Endothelial cell of umbilical vein (primary cell): ENCODE measurements around the gene MORN3. TPM values are rescaled to one million over a fixed set of nuclear protein-coding genes. Genes with fewer than 3 reads are reported as not detected.

Source experiments
- BruUV-seq: library from RNA; stranded (reverse); fragments of 400-500 nt; replicated peaks from 2 replicates; lab custom pipeline; 2021; lab: Mats Ljungman, UMichigan
- CTCF ChIA-PET: fragments of 300-600, 350-600 bp; sonication (Branson Sonifier 250); formaldehyde crosslinking; loops from one replicate; lab custom pipeline; 2021; ENCODE audit warnings: antibody characterized with exemption, inconsistent platforms; lab: Charles Lee
- POLR2A ChIA-PET: fragments of 300-600, 350-600 bp; sonication (Branson Sonifier 250); formaldehyde crosslinking; loops from one replicate; lab custom pipeline; 2021; ENCODE audit warnings: antibody characterized with exemption, inconsistent platforms; lab: Charles Lee
- DNase-seq: peaks from one replicate; pipeline ENCODE4 v3.0.0-alpha.2; 2011; ENCODE audit warnings: low read depth, low spot score
- FAIRE-seq: peaks from 2 replicates; lab custom pipeline; 2011; peaks lifted over from hg19 to GRCh38; lab: Jason Lieb, UNC
- H2AFZ ChIP-seq: 2 replicates; pipeline ENCODE4 v1.6.0; 2012; ENCODE audit warnings: low read depth, low read length, control low read depth, inconsistent platforms
- H3K27ac ChIP-seq: 2 replicates; pipeline ENCODE4 v1.5.1; 2011; ENCODE audit warnings: low read depth, mild to moderate bottlenecking, control low read depth, low read length, moderate library complexity; ENCODE audit not compliant: insufficient read depth
- H3K27me3 ChIP-seq, 2 experiments: 2 replicates each; pipeline versions ENCODE4 v1.6.0 to v1.6.1; 2011; ENCODE audit warnings: low read length in 2 of 2, mixed read lengths in 1 of 2; ENCODE audit not compliant: control insufficient read depth in 2 of 2, insufficient read depth in 2 of 2
- H3K36me3 ChIP-seq, 2 experiments: 2 replicates in 1 of 2; 3 replicates in 1 of 2; pipeline ENCODE4 v1.5.1; 2011; ENCODE audit warnings: low read length in 2 of 2, mild to moderate bottlenecking in 1 of 2, moderate library complexity in 1 of 2; ENCODE audit not compliant: control insufficient read depth in 2 of 2, insufficient read depth in 2 of 2; ENCODE audit errors: extremely low read depth in 1 of 2
- H3K4me1 ChIP-seq: 3 replicates; pipeline ENCODE4 v1.5.1; 2011; ENCODE audit warnings: mild to moderate bottlenecking, low read length; ENCODE audit not compliant: control insufficient read depth, insufficient read depth; ENCODE audit errors: extremely low read depth
- H3K4me2 ChIP-seq: 2 replicates; pipeline ENCODE4 v1.6.1; 2011; ENCODE audit warnings: low read length, control low read depth, mixed read lengths; ENCODE audit not compliant: insufficient read depth
- H3K4me3 ChIP-seq, 3 experiments: fragments of 200-600 bp in 1 of 3; sonication (generic), shearing (Covaris generic) in 1 of 3; replicated peaks in 1 of 3; 2 replicates each; pipeline ENCODE4 v1.5.1; 2011 to 2016; ENCODE audit warnings: control low read depth in 3 of 3, low read length in 3 of 3, mild to moderate bottlenecking in 2 of 3, inconsistent platforms in 1 of 3, low read depth in 1 of 3, moderate library complexity in 1 of 3; ENCODE audit not compliant: insufficient read depth in 1 of 3
- H3K79me2 ChIP-seq: 2 replicates; pipeline ENCODE4 v1.6.0; 2012; ENCODE audit warnings: low read length, inconsistent platforms; ENCODE audit not compliant: control insufficient read depth, insufficient read depth
- H3K9ac ChIP-seq: replicated peaks from 2 replicates; pipeline ENCODE3; 2011; ENCODE audit warnings: low read length, control low read depth; ENCODE audit not compliant: insufficient read depth; ENCODE audit errors: extremely low read depth
- H3K9me1 ChIP-seq: replicated peaks from 3 replicates; pipeline ENCODE4 v1.6.0; 2011; ENCODE audit warnings: mild to moderate bottlenecking, low read length; ENCODE audit not compliant: control insufficient read depth, insufficient read depth; ENCODE audit errors: extremely low read depth
- H3K9me3 ChIP-seq: replicated peaks from 2 replicates; pipeline ENCODE4 v1.5.1; 2012; ENCODE audit warnings: low read length, inconsistent platforms; ENCODE audit not compliant: control insufficient read depth, insufficient read depth
- H4K20me1 ChIP-seq: replicated peaks from 2 replicates; pipeline ENCODE3; 2011; ENCODE audit warnings: mild to moderate bottlenecking, low read length; ENCODE audit not compliant: control insufficient read depth, insufficient read depth; ENCODE audit errors: extremely low read depth
- CTCF ChIP-seq, 2 donors: IDR thresholded peaks; 1 replicate in 1 of 2; 2 replicates in 1 of 2; pipeline ENCODE4 v1.5.1; 2011; ENCODE audit warnings: low read length in 2 of 2, mild to moderate bottlenecking in 2 of 2, moderate library complexity in 2 of 2, control low read depth in 1 of 2, inconsistent platforms in 1 of 2, low read depth in 1 of 2; ENCODE audit not compliant: insufficient read depth in 1 of 2; ENCODE audit errors: extremely low read depth in 1 of 2
- EZH2 ChIP-seq: IDR thresholded peaks from 2 replicates; pipeline ENCODE4 v1.6.1; 2012; ENCODE audit warnings: borderline replicate concordance, low read depth, mild to moderate bottlenecking, moderate library complexity, low read length, inconsistent platforms; ENCODE audit not compliant: severe bottlenecking
- FOS ChIP-seq: IDR thresholded peaks from 2 replicates; pipeline ENCODE4 v1.6.1; 2011; ENCODE audit warnings: mild to moderate bottlenecking, low read length, moderate library complexity, borderline replicate concordance; ENCODE audit not compliant: insufficient read depth
- GATA2 ChIP-seq: IDR thresholded peaks from 2 replicates; pipeline ENCODE4 v1.7.0; 2011; ENCODE audit warnings: low read depth, mild to moderate bottlenecking, moderate library complexity, mixed read lengths, low read length; ENCODE audit not compliant: insufficient read length, insufficient read depth
- JUN ChIP-seq: IDR thresholded peaks from 2 replicates; pipeline ENCODE4 v1.6.1; 2011; ENCODE audit warnings: borderline replicate concordance, low read depth; ENCODE audit not compliant: insufficient read length, insufficient read depth
- MAX ChIP-seq: IDR thresholded peaks from 2 replicates; pipeline ENCODE4 v1.6.1; 2011; ENCODE audit not compliant: insufficient read depth, insufficient read length
- MYC ChIP-seq: IDR thresholded peaks from one replicate; pipeline ENCODE4 v1.6.1; 2011; ENCODE audit warnings: mild to moderate bottlenecking, low read depth, low read length
- POLR2A ChIP-seq: IDR thresholded peaks from 2 replicates; pipeline ENCODE4 v1.6.1; 2012; ENCODE audit warnings: low read depth, mild to moderate bottlenecking, control low read depth, low read length
- POLR2AphosphoS5 ChIP-seq: IDR thresholded peaks from 2 replicates; pipeline ENCODE4 v1.6.1; 2012; ENCODE audit warnings: low read depth, mild to moderate bottlenecking, control low read depth, low read length, moderate library complexity; ENCODE audit not compliant: insufficient read depth
- dilution Hi-C: fragments of 300-500 bp; cut with MboI; formaldehyde crosslinking; loops from one replicate; pipeline ENCODE4 v1.15.0; 2019; ENCODE audit warnings: low sequenced_read_pairs; ENCODE audit not compliant: extremely low pct_ligation_motif_present
- intact Hi-C: fragments of 100-400 bp; cut with micrococcal nuclease; formaldehyde crosslinking; loops from one replicate; pipeline ENCODE4 v1.10.0; 2022
- polyA plus RNA-seq, 4 experiments: library from polyadenylated mRNA; depleted of rRNA in 3 of 4; stranded (reverse) in 3 of 4; unstranded in 1 of 4; fragments of >200 nt; gene quantifications; 2 replicates each; pipeline versions ENCODE4 v1.2.1 to v1.2.3, GENCODE V29; 2011 to 2012; ENCODE audit warnings: missing spikeins in 1 of 4
- total RNA-seq: library from RNA; stranded (reverse); gene quantifications from 2 replicates; pipeline ENCODE4 v1.2.3, GENCODE V29; 2021

Gene MORN3
- total and polyA plus RNA-seq, 2 donors (not counting 3 experiments of a cell fraction or from before 2014, with no cell fraction given) = 0.66 to 0.73 TPM

GRCh38 chr12:121618659-121619233 lies 50.7 kb downstream of the MORN3 start:
- ChIA-PET POLR2A (no interaction called here), CTCF (interaction anchor here (0.6 to 6.0 kb wide), 3 partner anchors 29 to 67 kb away, joined by 3 to 78 read pairs (median 6); no protein-coding TSS in a partner anchor)
- DNase-seq (no peak), FAIRE-seq (no peak)
- intact Hi-C loops (no loop called here), dilution Hi-C loops (no loop called here)
- no peaks in the 10 kb centered on the region for H3K27me3 ChIP-seq
- no peak overlapping the region for H3K27ac ChIP-seq
- H3K9ac ChIP-seq = no peak overlapping the region
- H2AFZ ChIP-seq = no peak overlapping the region
- no peaks in the 10 kb centered on the region for H3K9me3 ChIP-seq
- no peak overlapping the region for H3K4me2 ChIP-seq
- TF ChIP-seq CTCF (IDR thresholded peaks at IDR 0.05; ENCODE audit: extremely low read depth in 1 of 2, insufficient read depth in 1 of 2, low read depth in 1 of 2, low read length in 2 of 2) (no peak), FOS (no peak), POLR2AphosphoS5 (no peak), MAX (no peak), EZH2 (no peak), JUN (no peak), GATA2 (no peak), POLR2A (no peak), MYC (no peak)
- H3K9me1 ChIP-seq = no peaks in the 10 kb centered on the region
- H3K79me2 ChIP-seq = no peaks in the 10 kb centered on the region
- no peaks in the 10 kb centered on the region for H3K36me3 ChIP-seq
- BruUV-seq = no TSS peak
- no peaks in the 10 kb centered on the region for H3K4me1 ChIP-seq
- no peak overlapping the region for H3K4me3 ChIP-seq
- no peaks in the 10 kb centered on the region for H4K20me1 ChIP-seq
